Daoy (cell line): ENCODE results near the gene MED13. TPM values are rescaled to one million over a fixed set of nuclear protein-coding genes. Genes with fewer than 3 reads are reported as not detected.
"Not testable (repeated sequence)": the region's sequence is repeated elsewhere in the genome, so short reads cannot be mapped to it uniquely, and the experiment has no call there.

Experiments used
- DNase-seq: peaks from one replicate; pipeline ENCODE4 v3.0.0-alpha.2; 2015; ENCODE audit warnings: low read depth
- total RNA-seq: library from RNA; depleted of rRNA; stranded (reverse); fragments of >200 nt; shearing (Covaris generic); gene quantifications from 2 replicates; pipeline ENCODE4 v1.2.3, GENCODE V29; 2014; rRNA removed

Gene MED13
- total RNA-seq, 1 experiment from 2014 or later, result 20.3 TPM

GRCh38 chr17:61907361-61907760, 157.7 kb downstream of the MED13 start:
- no peak for DNase-seq

DNA sequence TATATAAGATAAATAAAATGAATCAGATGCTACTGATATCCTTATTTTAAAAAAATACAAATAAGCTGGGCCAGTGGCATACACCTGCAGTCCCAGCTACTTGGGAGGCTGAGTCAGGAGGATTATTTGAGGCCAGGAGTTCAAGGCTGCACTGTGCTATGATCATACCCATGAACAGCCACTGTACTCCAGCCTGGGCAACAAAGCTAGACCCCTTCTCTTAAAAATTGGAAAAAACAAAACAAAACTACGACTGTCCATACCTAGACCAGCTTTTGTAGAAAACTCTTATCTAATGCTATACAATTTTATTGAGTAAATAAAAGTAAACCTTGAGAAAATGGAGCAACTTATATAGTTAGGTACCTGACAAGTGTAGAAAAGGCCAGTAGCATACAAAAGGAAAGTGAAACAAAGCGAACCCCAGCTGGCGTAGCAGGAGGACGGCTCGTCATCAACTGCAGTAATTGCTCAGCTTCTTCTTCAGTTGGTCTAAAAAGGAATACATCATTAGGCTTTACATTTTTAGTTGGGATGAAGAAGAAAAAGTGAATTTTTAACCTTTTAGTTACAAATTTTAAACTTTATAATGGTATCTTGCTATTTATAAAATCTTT, 160.9 kb downstream of the MED13 start:
- no peak for DNase-seq

DNA sequence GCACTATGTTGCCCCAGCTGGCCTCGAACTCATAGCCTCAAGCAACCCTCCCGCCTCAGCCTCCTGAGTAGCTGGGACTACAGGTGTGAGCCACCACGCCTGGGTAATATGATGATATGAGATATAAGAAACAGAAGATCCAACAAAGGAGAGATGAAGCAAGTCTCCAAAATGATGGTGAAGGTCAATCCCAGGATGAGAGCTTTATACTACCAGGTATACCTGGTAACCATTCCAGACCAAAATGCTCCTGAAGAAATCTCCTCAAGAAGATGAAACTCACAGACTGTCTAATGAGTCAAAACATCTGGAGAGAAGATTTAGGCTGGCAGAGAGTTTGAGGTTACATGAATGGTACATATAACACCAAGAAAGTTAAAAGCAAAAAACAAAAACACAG, 161.8 kb downstream of the MED13 start:
- no peak for DNase-seq

GRCh38 chr17:61897548-61898180, 167.4 kb downstream of the MED13 start:
- no peak for DNase-seq

GRCh38 chr17:61895391-61895790, 169.7 kb downstream of the MED13 start:
- DNase-seq, result no peak

GRCh38 chr17:61894310-61894709, 170.8 kb downstream of the MED13 start:
- not testable (repeated sequence) for DNase-seq

Other genes starting within 250 kb of the MED13 start
- 28.5 and 33.3 TPM in 2 replicates for gene BRIP1, start 201.8 kb downstream of the MED13 start, total RNA-seq
- gene INTS2, start 137.3 kb downstream of the MED13 start, total RNA-seq, result 23.5 and 25.9 TPM in 2 replicates